GM12891 (cell line): ENCODE measurements around the gene EIF1AD.
A peak's percentile ranks its signal among the peaks of the same experiment; 100 is the strongest.
"Not testable (repeated sequence)": the region's sequence is repeated elsewhere in the genome, so short reads cannot be mapped to it uniquely, and the experiment has no call there.

Experiments used
- DNase-seq: peaks from one replicate; pipeline ENCODE4 v3.0.0; 2011; ENCODE audit warnings: low spot score; ENCODE audit not compliant: insufficient read length
- FAIRE-seq: peaks from 2 replicates; lab custom pipeline; 2011; peaks lifted over from hg19 to GRCh38; lab: Jason Lieb, UNC
- PAX5 ChIP-seq: IDR thresholded peaks from 2 replicates; pipeline ENCODE4 v1.6.1; 2011; ENCODE audit warnings: low read length, moderate library complexity, mild to moderate bottlenecking; ENCODE audit not compliant: insufficient read depth, severe bottlenecking
- POLR2A ChIP-seq: IDR thresholded peaks from 2 replicates; pipeline ENCODE4 v1.6.1; 2011; ENCODE audit warnings: low read depth, low read length, control low read depth
- POLR2AphosphoS5 ChIP-seq: IDR thresholded peaks from 2 replicates; pipeline ENCODE4 v1.6.1; 2011; ENCODE audit warnings: low read depth, low read length, control low read depth
- POU2F2 ChIP-seq: IDR thresholded peaks from 2 replicates; pipeline ENCODE4 v1.6.1; 2011; ENCODE audit warnings: low read depth, mild to moderate bottlenecking, control low read depth, low read length, moderate library complexity
- SPI1 ChIP-seq: IDR thresholded peaks from 2 replicates; pipeline ENCODE4 v1.6.1; 2011; ENCODE audit warnings: low read depth, low read length, control low read depth
- TAF1 ChIP-seq: IDR thresholded peaks from 2 replicates; pipeline ENCODE4 v1.6.1; 2011; ENCODE audit warnings: low read depth, low read length, control low read depth

The EIF1AD gene

GRCh38 chr11:66042996-66043906 is 41.3 kb upstream of the EIF1AD start:
- FAIRE-seq (no peak), DNase-seq (no peak)
- TF ChIP-seq TAF1 (no peak), POLR2A (no peak), PAX5 (no peak), SPI1 (no peak), POU2F2 (no peak), POLR2AphosphoS5 (no peak)

- DNase-seq (no peak), FAIRE-seq (no peak)
- TF ChIP-seq TAF1, result no peak
- TF ChIP-seq PAX5, result no peak
Observed at GRCh38 chr11:66042227-66042995, 40.5 kb upstream of the EIF1AD start.

GRCh38 chr11:66039765-66040164 is 37.8 kb upstream of the EIF1AD start:
- FAIRE-seq (no peak), DNase-seq (no peak)
- no peak for TF ChIP-seq POLR2AphosphoS5
- no peak for TF ChIP-seq POLR2A
- TF ChIP-seq POU2F2, result no peak
- TF ChIP-seq SPI1, result no peak
- no peak for TF ChIP-seq PAX5
- no peak for TF ChIP-seq TAF1

GRCh38 chr11:66037327-66037726 is 35.4 kb upstream of the EIF1AD start:
- no peak for DNase-seq
- TF ChIP-seq SPI1 (no peak), PAX5 (no peak), POLR2AphosphoS5 (no peak), POU2F2 (no peak), TAF1 (no peak), POLR2A (no peak)
- no peak for FAIRE-seq

GRCh38 chr11:66036334-66036710 is 34.4 kb upstream of the EIF1AD start:
- no peak for DNase-seq
- TF ChIP-seq PAX5 (no peak), POU2F2 (no peak), TAF1 (no peak), POLR2AphosphoS5 (no peak), SPI1 (no peak), POLR2A (no peak)
- FAIRE-seq, result no peak

- FAIRE-seq (no peak), DNase-seq (no peak)
- no peak for TF ChIP-seq POU2F2
- no peak for TF ChIP-seq SPI1
- no peak for TF ChIP-seq POLR2A
- no peak for TF ChIP-seq TAF1
- TF ChIP-seq POLR2AphosphoS5, result no peak
- TF ChIP-seq PAX5, result no peak
Observed at GRCh38 chr11:66035653-66036333, 33.8 kb upstream of the EIF1AD start.

- DNase-seq (no peak), FAIRE-seq (no peak)
- TF ChIP-seq TAF1, result no peak
- no peak for TF ChIP-seq POLR2A
- TF ChIP-seq POU2F2, result no peak
- TF ChIP-seq POLR2AphosphoS5, result no peak
- no peak for TF ChIP-seq PAX5
- TF ChIP-seq SPI1, result peak; percentile 62
Observed at GRCh38 chr11:66032957-66033735, 31.2 kb upstream of the EIF1AD start.

GRCh38 chr11:66026017-66026529 is 24.1 kb upstream of the EIF1AD start, which contains the start of gene CATSPER1:
CATSPER1 (minus strand) TSS chr11:66026479; CDS start chr11:66026379, 100 bp downstream.
- TF ChIP-seq PAX5 (no peak), POU2F2 (no peak), SPI1 (no peak), POLR2A (no peak), TAF1 (no peak), POLR2AphosphoS5 (no peak)
- DNase-seq (no peak), FAIRE-seq (no peak)

- DNase-seq, FAIRE-seq: not testable (repeated sequence)
Observed at GRCh38 chr11:66023186-66023440, 21.2 kb upstream of the EIF1AD start.
